B cell (primary cell): ENCODE measurements around the gene RRP36.

Experiments
- CTCF ChIP-seq: fragments of 200-600 bp; IDR thresholded peaks from one replicate; pipeline ENCODE4 v1.8.0; 2022; ENCODE audit warnings: antibody characterized with exemption, mild to moderate bottlenecking
- EZH2 ChIP-seq: IDR thresholded peaks from 2 replicates; pipeline ENCODE4 v1.6.1; 2012; ENCODE audit warnings: borderline replicate concordance, low read depth, mild to moderate bottlenecking, moderate library complexity, low read length; ENCODE audit not compliant: insufficient read depth, poor library complexity, severe bottlenecking

GRCh38 chr6:42984924-42985475, 36.4 kb upstream of the RRP36 start:
- TF ChIP-seq CTCF (no peak), EZH2 (no peak)
